ENCODE measurements around the gene HES1. TPM values are rescaled to one million over a fixed set of nuclear protein-coding genes. Genes with fewer than 3 reads are reported as not detected.

HES1 gene
- total RNA-seq, 1 donor from 2014 or later, result 40.3 TPM

DNA sequence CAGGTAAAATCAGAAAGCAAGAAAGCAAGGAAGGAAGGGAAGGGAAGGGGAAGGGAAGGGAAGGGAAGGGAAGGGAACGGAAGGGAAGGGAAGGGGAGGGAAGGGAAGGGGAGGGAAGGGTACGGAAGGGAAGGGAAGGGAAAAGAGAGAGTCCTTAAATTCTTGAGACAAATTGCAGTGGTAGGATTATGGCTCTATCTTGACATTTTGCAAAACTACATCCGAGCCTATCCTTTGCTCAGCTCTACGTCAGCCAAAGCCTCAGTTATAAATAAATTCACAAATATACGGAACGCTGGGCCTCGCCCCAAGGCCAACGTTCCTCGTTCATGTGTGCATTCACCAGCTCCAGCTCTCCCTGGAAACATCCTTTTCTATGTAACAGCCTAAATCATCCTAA is 25.5 kb upstream of the HES1 start:
- H3K36me3 Mint-ChIP-seq (ENCODE audit: low read depth, unreplicated experiment), result no peaks in the 10 kb centered on the region
- DNase-seq (ENCODE audit: low spot score), result no peak
- no peak overlapping the region for H3K27ac Mint-ChIP-seq (ENCODE audit: unreplicated experiment)
- peaks cover 7% of the 10 kb centered on the region for H3K27me3 Mint-ChIP-seq (ENCODE audit: unreplicated experiment)
- H3K4me3 Mint-ChIP-seq (ENCODE audit: unreplicated experiment), result no peak overlapping the region
- TF ChIP-seq, protein P1, sequence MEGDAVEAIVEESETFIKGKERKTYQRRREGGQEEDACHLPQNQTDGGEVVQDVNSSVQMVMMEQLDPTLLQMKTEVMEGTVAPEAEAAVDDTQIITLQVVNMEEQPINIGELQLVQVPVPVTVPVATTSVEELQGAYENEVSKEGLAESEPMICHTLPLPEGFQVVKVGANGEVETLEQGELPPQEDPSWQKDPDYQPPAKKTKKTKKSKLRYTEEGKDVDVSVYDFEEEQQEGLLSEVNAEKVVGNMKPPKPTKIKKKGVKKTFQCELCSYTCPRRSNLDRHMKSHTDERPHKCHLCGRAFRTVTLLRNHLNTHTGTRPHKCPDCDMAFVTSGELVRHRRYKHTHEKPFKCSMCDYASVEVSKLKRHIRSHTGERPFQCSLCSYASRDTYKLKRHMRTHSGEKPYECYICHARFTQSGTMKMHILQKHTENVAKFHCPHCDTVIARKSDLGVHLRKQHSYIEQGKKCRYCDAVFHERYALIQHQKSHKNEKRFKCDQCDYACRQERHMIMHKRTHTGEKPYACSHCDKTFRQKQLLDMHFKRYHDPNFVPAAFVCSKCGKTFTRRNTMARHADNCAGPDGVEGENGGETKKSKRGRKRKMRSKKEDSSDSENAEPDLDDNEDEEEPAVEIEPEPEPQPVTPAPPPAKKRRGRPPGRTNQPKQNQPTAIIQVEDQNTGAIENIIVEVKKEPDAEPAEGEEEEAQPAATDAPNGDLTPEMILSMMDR (IDR thresholded peaks at IDR 0.05; ENCODE audit: unreplicated experiment), result no peak
- peaks cover 10% of the 10 kb centered on the region for H3K4me1 Mint-ChIP-seq (ENCODE audit: unreplicated experiment)
- no peaks in the 10 kb centered on the region for H3K9me3 Mint-ChIP-seq (ENCODE audit: unreplicated experiment)

DNA sequence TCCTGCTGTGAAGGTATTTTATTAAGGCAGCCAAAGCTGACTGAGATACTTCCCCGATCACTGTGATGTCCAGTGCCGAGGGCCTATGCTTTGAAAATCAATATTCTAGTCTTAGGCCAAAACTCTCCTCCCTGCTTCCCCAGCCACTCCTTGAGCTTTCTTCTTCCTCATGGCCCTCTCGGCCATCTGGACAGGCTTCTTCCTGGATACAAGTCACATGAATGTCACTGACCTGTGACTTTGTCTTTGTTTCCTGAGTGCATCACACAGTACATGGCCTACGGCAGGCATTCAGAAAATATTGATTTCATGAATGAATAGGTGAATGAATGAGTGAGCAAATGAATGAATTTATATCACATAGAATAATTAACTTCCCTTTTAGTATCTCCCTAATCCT is 24.6 kb upstream of the HES1 start:
- peaks cover 10% of the 10 kb centered on the region for H3K4me1 Mint-ChIP-seq (ENCODE audit: unreplicated experiment)
- H3K27me3 Mint-ChIP-seq (ENCODE audit: unreplicated experiment), result peaks cover 5% of the 10 kb centered on the region
- no peak for DNase-seq (ENCODE audit: low spot score)
- H3K27ac Mint-ChIP-seq (ENCODE audit: unreplicated experiment), result no peak overlapping the region
- H3K4me3 Mint-ChIP-seq (ENCODE audit: unreplicated experiment), result no peak overlapping the region
- H3K9me3 Mint-ChIP-seq (ENCODE audit: unreplicated experiment), result no peaks in the 10 kb centered on the region
- no peaks in the 10 kb centered on the region for H3K36me3 Mint-ChIP-seq (ENCODE audit: low read depth, unreplicated experiment)
- TF ChIP-seq, protein P1 (IDR thresholded peaks at IDR 0.05; ENCODE audit: unreplicated experiment), result no peak

DNA sequence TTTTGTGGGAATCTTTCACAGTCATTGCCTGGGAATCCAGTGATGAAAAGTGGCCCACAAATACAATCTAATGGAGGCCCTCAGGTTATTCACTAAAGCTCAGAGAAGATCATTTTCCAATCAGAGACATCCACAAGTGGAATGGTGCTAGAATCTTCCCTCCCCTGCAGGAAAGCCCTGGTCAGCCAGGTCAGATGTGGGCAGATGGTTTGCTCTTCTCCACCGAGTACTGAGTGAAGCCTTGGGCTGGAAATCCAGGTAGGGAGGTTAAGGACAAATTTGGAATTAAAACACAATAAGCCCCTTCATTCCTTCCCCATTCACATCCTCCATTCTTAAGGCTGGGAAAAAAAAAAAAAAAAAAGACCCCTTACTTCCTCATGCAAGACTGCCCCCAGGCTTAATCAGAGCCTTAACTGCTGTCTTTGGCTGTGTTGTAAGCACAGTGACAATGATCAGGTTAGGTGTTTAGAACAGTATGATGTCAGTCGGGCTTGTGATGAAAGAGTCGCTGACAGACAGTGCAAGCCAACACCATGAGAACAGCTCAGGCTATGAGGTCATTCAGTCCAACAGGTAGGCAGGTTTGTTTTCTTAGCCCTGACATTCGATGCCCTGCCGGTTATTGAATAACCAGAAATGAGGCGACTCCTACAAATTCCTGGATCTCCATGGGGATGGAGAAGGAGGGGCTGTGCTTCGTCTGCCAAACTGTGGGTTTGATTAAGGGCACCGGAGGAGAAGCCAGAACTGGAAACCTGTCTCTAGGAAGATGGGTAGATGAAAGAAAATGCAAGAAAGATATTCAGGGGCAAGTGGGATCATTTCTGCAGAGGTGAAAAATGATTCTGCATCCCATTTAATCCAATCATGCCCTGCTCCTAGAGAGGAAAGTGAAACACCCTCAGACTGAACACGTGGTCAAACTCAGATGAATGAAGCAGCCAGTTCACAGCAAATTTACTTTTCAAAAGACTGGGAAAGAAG is 23.5 kb upstream of the HES1 start:
- Mint-ChIP-seq H3K27me3 (ENCODE audit: unreplicated experiment) (peaks cover 7% of the 10 kb centered on the region), H3K27ac (ENCODE audit: unreplicated experiment) (no peak overlapping the region), H3K9me3 (ENCODE audit: unreplicated experiment) (no peaks in the 10 kb centered on the region)

DNA sequence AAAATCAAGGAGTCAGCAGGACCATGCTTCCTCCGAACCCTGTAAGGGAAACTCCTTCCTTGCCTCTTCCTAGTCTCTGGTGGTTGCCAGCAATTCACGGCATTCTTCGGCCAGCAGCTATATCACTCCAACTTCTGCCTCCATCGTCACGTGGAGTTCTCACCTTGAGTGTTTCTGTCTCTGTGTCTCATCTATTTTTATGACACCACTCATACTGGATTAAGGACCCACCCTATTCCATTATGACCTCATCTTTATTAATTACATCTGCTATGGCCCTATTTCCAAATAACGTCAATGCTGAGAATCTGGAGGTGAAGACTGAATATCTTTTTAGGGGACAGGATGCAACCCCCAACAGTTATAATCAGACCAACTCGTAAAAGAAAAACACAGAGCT is 21.8 kb upstream of the HES1 start:
- DNase-seq (ENCODE audit: low spot score), result no peak
- no peaks in the 10 kb centered on the region for H3K36me3 Mint-ChIP-seq (ENCODE audit: low read depth, unreplicated experiment)
- H3K4me1 Mint-ChIP-seq (ENCODE audit: unreplicated experiment), result peaks cover 10% of the 10 kb centered on the region
- H3K27ac Mint-ChIP-seq (ENCODE audit: unreplicated experiment), result no peak overlapping the region
- TF ChIP-seq, protein P1 (IDR thresholded peaks at IDR 0.05; ENCODE audit: unreplicated experiment), result no peak
- H3K4me3 Mint-ChIP-seq (ENCODE audit: unreplicated experiment), result no peak overlapping the region
- H3K9me3 Mint-ChIP-seq (ENCODE audit: unreplicated experiment), result no peaks in the 10 kb centered on the region
- peaks cover 7% of the 10 kb centered on the region for H3K27me3 Mint-ChIP-seq (ENCODE audit: unreplicated experiment)

More for the DNA sequence above, 23.5 kb upstream of the HES1 start:
- peaks cover 10% of the 10 kb centered on the region for H3K4me1 Mint-ChIP-seq (ENCODE audit: unreplicated experiment)
- DNase-seq (ENCODE audit: low spot score), result no peak
- no peak overlapping the region for H3K4me3 Mint-ChIP-seq (ENCODE audit: unreplicated experiment)
- H3K36me3 Mint-ChIP-seq (ENCODE audit: low read depth, unreplicated experiment), result no peaks in the 10 kb centered on the region
- TF ChIP-seq, protein P1 (IDR thresholded peaks at IDR 0.05; ENCODE audit: unreplicated experiment), result no peak
